H1 (cell line): ENCODE results near the gene ZNF526.

Experiments
- BACH1 ChIP-seq: IDR thresholded peaks from 2 replicates; pipeline ENCODE4 v1.6.1; 2012; ENCODE audit warnings: low read length, improper control_type of control experiment
- CEBPB ChIP-seq: IDR thresholded peaks from 2 replicates; pipeline ENCODE4 v1.6.1; 2012; ENCODE audit warnings: low read depth, low read length
- CTCF ChIP-seq, 3 experiments: IDR thresholded peaks; 1 replicate in 2 of 3; 2 replicates in 1 of 3; pipeline versions ENCODE4 v1.5.1 to v1.6.1; 2011; ENCODE audit warnings: low read length in 3 of 3, mild to moderate bottlenecking in 3 of 3, inconsistent platforms in 2 of 3, low read depth in 1 of 3, moderate library complexity in 1 of 3; ENCODE audit not compliant: insufficient read depth in 1 of 3; ENCODE audit errors: control extremely low read depth in 1 of 3
- POLR2A ChIP-seq, 2 experiments: IDR thresholded peaks; 1 replicate in 1 of 2; 2 replicates in 1 of 2; pipeline ENCODE4 v1.6.1; 2011; ENCODE audit warnings: low read depth in 2 of 2, low read length in 2 of 2, mild to moderate bottlenecking in 2 of 2; ENCODE audit errors: control extremely low read depth in 1 of 2
- POLR2AphosphoS5 ChIP-seq: IDR thresholded peaks from 2 replicates; pipeline ENCODE4 v1.6.1; 2011; ENCODE audit warnings: low read depth, low read length
- USF2 ChIP-seq: IDR thresholded peaks from 2 replicates; pipeline ENCODE4 v1.6.1; 2011; ENCODE audit warnings: low read length, improper control_type of control experiment
- ZNF274 ChIP-seq: IDR thresholded peaks from 2 replicates; pipeline ENCODE4 v1.7.0; 2012; ENCODE audit warnings: low read length, borderline replicate concordance; ENCODE audit errors: extremely low read depth

- TF ChIP-seq BACH1 (no peak), POLR2A (IDR thresholded peaks at IDR 0.05; ENCODE audit: control extremely low read depth in 1 of 2, low read depth in 2 of 2, low read length in 2 of 2) (no peak), CTCF (IDR thresholded peaks at IDR 0.05; ENCODE audit: control extremely low read depth in 1 of 3, insufficient read depth in 1 of 3, low read depth in 1 of 3, low read length in 3 of 3) (no peak), USF2 (no peak), ZNF274 (no peak), POLR2AphosphoS5 (no peak), CEBPB (no peak)
Observed at GRCh38 chr19:42170715-42171114, 49.4 kb upstream of the ZNF526 start.
